HEK293T (cell line): ENCODE data around the gene DNAAF3.

ENCODE experiments used
- CTBP1 ChIP-seq: fragments of 450-650 bp; IDR thresholded peaks from 2 replicates; pipeline ENCODE4 v1.6.1; 2016; ENCODE audit warnings: borderline replicate concordance
- FOXK2 ChIP-seq: fragments of 450-650 bp; IDR thresholded peaks from 2 replicates; pipeline ENCODE4 v1.6.1; 2016; ENCODE audit warnings: mild to moderate bottlenecking
- FOXM1 ChIP-seq: fragments of 450-650 bp; IDR thresholded peaks from 2 replicates; pipeline ENCODE4 v1.6.1; 2017; ENCODE audit warnings: mild to moderate bottlenecking, borderline replicate concordance
- HDGF ChIP-seq: fragments of 450-650 bp; IDR thresholded peaks from 2 replicates; pipeline ENCODE4 v1.6.1; 2017; ENCODE audit warnings: antibody characterized with exemption, borderline replicate concordance
- LEF1 ChIP-seq: fragments of 450-650 bp; IDR thresholded peaks from 2 replicates; pipeline ENCODE4 v1.6.1; 2017; ENCODE audit warnings: mild to moderate bottlenecking, borderline replicate concordance
- SP1 ChIP-seq: fragments of 450-650 bp; IDR thresholded peaks from 2 replicates; pipeline ENCODE4 v1.6.1; 2017
- SUZ12 ChIP-seq: fragments of 450-650 bp; IDR thresholded peaks from 2 replicates; pipeline ENCODE4 v1.6.1; 2016; ENCODE audit warnings: mild to moderate bottlenecking
- TARDBP ChIP-seq: fragments of 450-650 bp; IDR thresholded peaks from 2 replicates; pipeline ENCODE4 v1.6.1; 2016
- ZNF384 ChIP-seq: fragments of 450-650 bp; IDR thresholded peaks from 2 replicates; pipeline ENCODE4 v1.6.1; 2016

GRCh38 chr19:55212447-55212846 is 46.0 kb upstream of the DNAAF3 start:
- TF ChIP-seq SUZ12: no peak
- TF ChIP-seq SP1: no peak
- TF ChIP-seq FOXM1: no peak
- TF ChIP-seq ZNF384: no peak
- TF ChIP-seq FOXK2: no peak
- no peak for TF ChIP-seq CTBP1
- no peak for TF ChIP-seq TARDBP
- no peak for TF ChIP-seq HDGF
- no peak for TF ChIP-seq LEF1
